Measurements from ENCODE around the gene ADGRV1. TPM values are rescaled to one million over a fixed set of nuclear protein-coding genes. Genes with fewer than 3 reads are reported as not detected.

The ADGRV1 gene
- polyA plus RNA-seq, 1 of the 3 experiments (the other 2 are of a cell fraction): 0.23 TPM

DNA sequence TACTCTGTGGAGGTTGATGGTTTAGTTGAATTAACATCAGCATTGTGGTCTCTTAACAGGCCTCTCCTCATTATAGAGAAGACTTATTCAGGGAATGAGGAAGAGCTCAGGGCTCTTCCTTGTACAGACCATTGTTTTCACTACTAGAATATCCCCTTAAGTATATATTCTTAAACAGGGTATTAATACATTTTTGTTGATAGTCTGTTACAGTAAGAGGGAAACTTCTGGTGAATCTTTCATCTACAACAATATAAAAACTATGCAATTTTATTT, 330.7 kb downstream of the ADGRV1 start:
- no peaks in the 10 kb centered on the region for H3K9me2 ChIP-seq
- POLR2A ChIA-PET: no interaction called here

DNA sequence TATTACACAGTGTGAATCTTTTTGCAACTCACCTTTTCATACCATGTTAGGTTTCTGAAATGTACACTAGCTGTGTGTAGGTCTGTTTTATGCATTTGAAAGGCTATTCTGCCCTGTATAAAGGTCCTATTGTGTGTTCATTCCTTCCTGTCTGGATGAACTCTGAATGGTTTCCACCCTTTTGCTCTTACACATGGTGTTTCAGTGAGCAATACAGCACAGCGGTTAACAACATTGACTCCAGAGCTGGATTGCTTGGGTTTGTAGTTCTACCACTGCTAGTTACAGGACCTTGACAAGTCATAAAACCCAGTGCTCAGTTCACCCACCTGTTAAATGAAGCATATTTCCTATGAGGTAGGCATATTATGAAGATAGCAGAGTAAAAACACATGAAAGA, 331.6 kb downstream of the ADGRV1 start:
- Histone ChIP-seq H3K4me2 (no peak overlapping the region), H2AFZ (ENCODE audit: low read depth) (no peak overlapping the region), H3K27me3 (ENCODE audit: insufficient read depth) (no peaks in the 10 kb centered on the region), H3K9me3 (no peaks in the 10 kb centered on the region), H4K20me1 (ENCODE audit: insufficient read depth) (no peaks in the 10 kb centered on the region), H3F3A (replicated peaks; ENCODE audit: insufficient read depth) (no peaks in the 10 kb centered on the region), H3K36me3 (replicated peaks in 1 of 2; ENCODE audit: control insufficient read depth in 1 of 2, insufficient read depth in 2 of 2, low read length in 1 of 2) (no peaks in the 10 kb centered on the region), H3K27ac (ENCODE audit: low read depth in 2 of 2, low read length in 1 of 2) (no peak overlapping the region), H3K4me1 (ENCODE audit: control insufficient read depth in 1 of 2, insufficient read depth in 2 of 2, low read depth in 1 of 2, low read length in 1 of 2) (no peaks in the 10 kb centered on the region), H3K9ac (no peak overlapping the region), H3K4me3 (ENCODE audit: low read depth in 2 of 2, low read length in 1 of 2) (no peak overlapping the region), H3K9me2 (no peaks in the 10 kb centered on the region), H3K79me2 (ENCODE audit: insufficient read depth) (no peaks in the 10 kb centered on the region)
- DNase-seq: no peak
- ChIA-PET POLR2A (no interaction called here), CTCF (interaction anchor here (1.1 to 1.6 kb wide), 2 partner anchors 495 to 529 kb away, joined by 4 to 6 read pairs; no protein-coding TSS in a partner anchor)
- WGBS (ENCODE audit: low lambda C conversion rate): 100% methylated on average over 1 of the region's 1 CpG
- TF ChIP-seq GATA2 (CRISPR knock-in tag; IDR thresholded peaks at IDR 0.05) (no peak), FOSL2 (IDR thresholded peaks at IDR 0.05; ENCODE audit: borderline replicate concordance, low read depth) (no peak), POLR2AphosphoS5 (IDR thresholded peaks at IDR 0.05; ENCODE audit: low read depth, low read length) (no peak), GABPA (IDR thresholded peaks at IDR 0.05; ENCODE audit: low read depth) (no peak), SIN3A (IDR thresholded peaks at IDR 0.05; ENCODE audit: borderline replicate concordance, low read depth, low read length) (no peak)

More for the DNA sequence above, 330.7 kb downstream of the ADGRV1 start:
- Histone ChIP-seq H3K4me2 (no peak overlapping the region), H3K36me3 (replicated peaks in 1 of 2; ENCODE audit: control insufficient read depth in 1 of 2, insufficient read depth in 2 of 2, low read length in 1 of 2) (no peaks in the 10 kb centered on the region), H3K4me1 (ENCODE audit: control insufficient read depth in 1 of 2, insufficient read depth in 2 of 2, low read depth in 1 of 2, low read length in 1 of 2) (no peaks in the 10 kb centered on the region), H3K79me2 (ENCODE audit: insufficient read depth) (no peaks in the 10 kb centered on the region), H4K20me1 (ENCODE audit: insufficient read depth) (no peaks in the 10 kb centered on the region), H3K27me3 (ENCODE audit: insufficient read depth) (no peaks in the 10 kb centered on the region), H3F3A (replicated peaks; ENCODE audit: insufficient read depth) (no peaks in the 10 kb centered on the region), H3K9me3 (no peaks in the 10 kb centered on the region), H3K9ac (no peak overlapping the region), H3K4me3 (ENCODE audit: low read depth in 2 of 2, low read length in 1 of 2) (no peak overlapping the region), H3K27ac (ENCODE audit: low read depth in 2 of 2, low read length in 1 of 2) (no peak overlapping the region), H2AFZ (ENCODE audit: low read depth) (no peak overlapping the region)
- no peak for DNase-seq
- TF ChIP-seq FOSL2 (IDR thresholded peaks at IDR 0.05; ENCODE audit: borderline replicate concordance, low read depth) (no peak), SIN3A (IDR thresholded peaks at IDR 0.05; ENCODE audit: borderline replicate concordance, low read depth, low read length) (no peak), FOXJ3 (CRISPR knock-in tag; IDR thresholded peaks at IDR 0.05) (no peak), POLR2AphosphoS5 (IDR thresholded peaks at IDR 0.05; ENCODE audit: low read depth, low read length) (no peak)
- CTCF ChIA-PET: interaction anchor here (1.0 to 1.6 kb wide), 3 partner anchors 23 to 530 kb away, joined by 3 to 6 read pairs (median 5); no protein-coding TSS in a partner anchor

DNA sequence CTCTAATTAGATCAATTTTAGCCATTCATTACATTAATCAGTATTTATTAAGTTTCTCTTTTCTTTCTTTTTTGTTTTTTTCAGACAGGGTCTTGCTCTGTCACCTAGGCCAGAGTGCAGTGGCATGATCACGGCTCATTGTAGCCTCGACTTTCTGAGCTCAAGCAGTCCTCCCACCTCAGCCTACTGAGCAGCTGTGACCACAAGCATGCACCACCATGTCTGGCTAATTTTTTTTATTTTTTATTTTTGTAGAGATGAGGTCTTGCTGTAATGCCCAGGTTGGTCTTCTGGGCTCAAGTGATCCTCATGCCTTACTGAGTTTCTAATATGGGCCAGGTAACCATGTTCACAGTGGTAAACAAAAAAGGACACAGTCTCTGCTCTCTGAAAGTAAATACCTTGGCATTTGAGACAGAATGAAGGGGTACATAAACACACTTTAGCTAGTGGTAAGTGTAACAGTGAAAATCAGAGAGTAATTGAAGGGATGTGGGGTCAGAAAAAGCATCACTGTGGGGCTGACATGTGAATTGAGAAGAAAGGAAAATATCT, 336.3 kb downstream of the ADGRV1 start:
- Histone ChIP-seq H3K36me3 (replicated peaks in 1 of 2; ENCODE audit: control insufficient read depth in 1 of 2, insufficient read depth in 2 of 2, low read length in 1 of 2) (no peaks in the 10 kb centered on the region), H3K27me3 (ENCODE audit: insufficient read depth) (no peaks in the 10 kb centered on the region), H3K9ac (no peak overlapping the region), H2AFZ (ENCODE audit: low read depth) (no peak overlapping the region), H3F3A (replicated peaks; ENCODE audit: insufficient read depth) (no peaks in the 10 kb centered on the region), H4K20me1 (ENCODE audit: insufficient read depth) (no peaks in the 10 kb centered on the region), H3K27ac (ENCODE audit: low read depth in 2 of 2, low read length in 1 of 2) (no peak overlapping the region), H3K4me1 (ENCODE audit: control insufficient read depth in 1 of 2, insufficient read depth in 2 of 2, low read depth in 1 of 2, low read length in 1 of 2) (no peaks in the 10 kb centered on the region), H3K79me2 (ENCODE audit: insufficient read depth) (no peaks in the 10 kb centered on the region), H3K9me2 (no peaks in the 10 kb centered on the region), H3K4me2 (no peak overlapping the region), H3K4me3 (ENCODE audit: low read depth in 2 of 2, low read length in 1 of 2) (no peak overlapping the region), H3K9me3 (no peaks in the 10 kb centered on the region)
- 78% methylated on average over 2 of the region's 2 CpGs for WGBS (ENCODE audit: low lambda C conversion rate)
- POLR2A ChIA-PET: no interaction called here
- CTCF ChIA-PET: interaction anchor here (1.4 to 1.6 kb wide), 2 partner anchors 29 to 490 kb away, joined by 3 to 5 read pairs; no protein-coding TSS in a partner anchor
- TF ChIP-seq TEAD4 (IDR thresholded peaks at IDR 0.05; ENCODE audit: borderline replicate concordance, insufficient read depth): no peak
- TF ChIP-seq GABPA (IDR thresholded peaks at IDR 0.05; ENCODE audit: low read depth): no peak
- TF ChIP-seq POLR2AphosphoS5 (IDR thresholded peaks at IDR 0.05; ENCODE audit: low read depth, low read length): no peak
- TF ChIP-seq, protein P1, sequence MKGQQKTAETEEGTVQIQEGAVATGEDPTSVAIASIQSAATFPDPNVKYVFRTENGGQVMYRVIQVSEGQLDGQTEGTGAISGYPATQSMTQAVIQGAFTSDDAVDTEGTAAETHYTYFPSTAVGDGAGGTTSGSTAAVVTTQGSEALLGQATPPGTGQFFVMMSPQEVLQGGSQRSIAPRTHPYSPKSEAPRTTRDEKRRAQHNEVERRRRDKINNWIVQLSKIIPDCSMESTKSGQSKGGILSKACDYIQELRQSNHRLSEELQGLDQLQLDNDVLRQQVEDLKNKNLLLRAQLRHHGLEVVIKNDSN (IDR thresholded peaks at IDR 0.05; ENCODE audit: borderline replicate concordance, low read depth): no peak
- TF ChIP-seq MAX (IDR thresholded peaks at IDR 0.05; ENCODE audit: low read depth): no peak
- TF ChIP-seq FOSL2 (IDR thresholded peaks at IDR 0.05; ENCODE audit: borderline replicate concordance, low read depth): no peak
- no peak for TF ChIP-seq ZBTB33 (IDR thresholded peaks at IDR 0.05; ENCODE audit: borderline replicate concordance, low read depth)
- DNase-seq: no peak

Measured in SK-N-SH (cell line).